HG02981 (cell line): ENCODE data around the gene NFATC3.

Source experiments
- ATAC-seq: cut with Tn5 transposase; IDR thresholded peaks from one replicate; pipeline ENCODE4 v1.9.1; 2021; ENCODE audit warnings: mild to moderate bottlenecking, moderate library complexity; ENCODE audit not compliant: unreplicated experiment

The NFATC3 gene

GRCh38 chr16:68267612-68268405 lies 182.6 kb downstream of the NFATC3 start:
- ATAC-seq: no peak

GRCh38 chr16:68269793-68270192 lies 184.6 kb downstream of the NFATC3 start:
- ATAC-seq: no peak

- ATAC-seq: no peak
Observed at GRCh38 chr16:68270353-68270752, 185.2 kb downstream of the NFATC3 start.

GRCh38 chr16:68272507-68273209 lies 187.5 kb downstream of the NFATC3 start:
- no peak for ATAC-seq

GRCh38 chr16:68273459-68273858 lies 188.3 kb downstream of the NFATC3 start:
- no peak for ATAC-seq

GRCh38 chr16:68273896-68274295 lies 188.7 kb downstream of the NFATC3 start:
- no peak for ATAC-seq

- ATAC-seq: no peak
Observed at GRCh38 chr16:68274441-68274840, 189.3 kb downstream of the NFATC3 start.

GRCh38 chr16:68275611-68276191 lies 190.5 kb downstream of the NFATC3 start:
- no peak for ATAC-seq

GRCh38 chr16:68276223-68276622 lies 191.1 kb downstream of the NFATC3 start:
- no peak for ATAC-seq
